WTC11 (cell line): ENCODE results near the gene JCHAIN. TPM values are rescaled to one million over a fixed set of nuclear protein-coding genes. Genes with fewer than 3 reads are reported as not detected.

Source experiments
- ATAC-seq: fragments of 200-7000 bp; cut with Tn5 transposase; 2 replicates; pipeline ENCODE4 v1.10.0; 2021; ENCODE audit warnings: mild to moderate bottlenecking, moderate library complexity
- CTCF ChIA-PET: fragments of 300-600 bp; sonication (Branson Sonifier 250); formaldehyde crosslinking; loops from one replicate; lab custom pipeline; 2021; ENCODE audit warnings: antibody characterized with exemption; lab: Charles Lee
- POLR2A ChIA-PET: fragments of 350-600 bp; sonication (Branson Sonifier 250); formaldehyde crosslinking; loops from one replicate; lab custom pipeline; 2021; ENCODE audit warnings: antibody characterized with exemption; lab: Charles Lee
- DNase-seq: peaks from one replicate; pipeline ENCODE4 v3.0.0; 2021; ENCODE audit warnings: low spot score
- H3K27ac Mint-ChIP-seq: 2 replicates; pipeline ENCODE4 v1.8.0; 2021; ENCODE audit warnings: mixed read lengths
- H3K27me3 Mint-ChIP-seq: 2 replicates; pipeline ENCODE4 v1.8.0; 2021; ENCODE audit warnings: low read depth, mild to moderate bottlenecking, moderate library complexity, mixed read lengths
- H3K36me3 Mint-ChIP-seq: 2 replicates; pipeline ENCODE4 v1.8.0; 2021; ENCODE audit warnings: mixed read lengths
- H3K4me1 Mint-ChIP-seq: 2 replicates; pipeline ENCODE4 v1.8.0; 2022; ENCODE audit warnings: mixed read lengths
- H3K4me3 Mint-ChIP-seq: 2 replicates; pipeline ENCODE4 v1.8.0; 2021; ENCODE audit warnings: mild to moderate bottlenecking, moderate library complexity, mixed read lengths
- H3K9me3 Mint-ChIP-seq: 2 replicates; pipeline ENCODE4 v1.8.0; 2021; ENCODE audit warnings: mixed read lengths
- ARID4B ChIP-seq: sonication (generic); formaldehyde crosslinking; IDR thresholded peaks from 2 replicates; pipeline ENCODE4 v1.8.0; 2023; ENCODE audit warnings: missing genetic modification reagents, mild to moderate bottlenecking, borderline replicate concordance
- CREM ChIP-seq: sonication (generic); formaldehyde crosslinking; IDR thresholded peaks from 2 replicates; pipeline ENCODE4 v1.8.1; 2022; ENCODE audit warnings: mild to moderate bottlenecking, missing genetic modification reagents, moderate library complexity
- ESRRA ChIP-seq: sonication (generic); formaldehyde crosslinking; IDR thresholded peaks from 2 replicates; pipeline ENCODE4 v1.8.1; 2022; ENCODE audit warnings: mild to moderate bottlenecking, missing genetic modification reagents, borderline replicate concordance
- GABPB1 ChIP-seq: sonication (generic); formaldehyde crosslinking; IDR thresholded peaks from 2 replicates; pipeline ENCODE4 v1.8.1; 2023; ENCODE audit warnings: mild to moderate bottlenecking, missing genetic modification reagents
- GRHL2 ChIP-seq: fragments of 250-450 bp; sonication (Bioruptor Pico); IDR thresholded peaks from 2 replicates; pipeline ENCODE4 v1.8.0; 2022; ENCODE audit warnings: mild to moderate bottlenecking, moderate library complexity; ENCODE audit not compliant: insufficient replicate concordance, severe bottlenecking
- KAT7 ChIP-seq: sonication (generic); formaldehyde crosslinking; IDR thresholded peaks from 2 replicates; pipeline ENCODE4 v1.8.1; 2023; ENCODE audit warnings: missing genetic modification reagents, mild to moderate bottlenecking, borderline replicate concordance
- MLX ChIP-seq: sonication (generic); formaldehyde crosslinking; IDR thresholded peaks from 2 replicates; pipeline ENCODE4 v1.8.1; 2023; ENCODE audit warnings: mild to moderate bottlenecking, missing genetic modification reagents, moderate library complexity
- RORB ChIP-seq: fragments of 250-450 bp; sonication (Bioruptor Pico); IDR thresholded peaks from 2 replicates; pipeline ENCODE4 v1.9.0; 2021; ENCODE audit warnings: mild to moderate bottlenecking
- SMAD4 ChIP-seq: sonication (generic); formaldehyde crosslinking; IDR thresholded peaks from 2 replicates; pipeline ENCODE4 v1.8.0; 2022; ENCODE audit warnings: mild to moderate bottlenecking, missing genetic modification reagents
- SP1 ChIP-seq: sonication (generic); formaldehyde crosslinking; conservative IDR thresholded peaks from 2 replicates; pipeline ENCODE4 v1.8.1; 2022; ENCODE audit warnings: missing genetic modification reagents
- TCF7 ChIP-seq: sonication (generic); formaldehyde crosslinking; IDR thresholded peaks from 2 replicates; pipeline ENCODE4 v1.8.0; 2022; ENCODE audit warnings: mild to moderate bottlenecking, low read depth, missing genetic modification reagents, moderate library complexity
- TEAD1 ChIP-seq: sonication (generic); formaldehyde crosslinking; IDR thresholded peaks from 2 replicates; pipeline ENCODE4 v1.8.0; 2022; ENCODE audit warnings: mild to moderate bottlenecking, missing genetic modification reagents
- ZBTB21 ChIP-seq: sonication (generic); formaldehyde crosslinking; IDR thresholded peaks from 2 replicates; pipeline ENCODE4 v1.8.1; 2023; ENCODE audit warnings: mild to moderate bottlenecking, missing genetic modification reagents, borderline replicate concordance
- ZMAT4 ChIP-seq: fragments of 250-450 bp; sonication (Bioruptor Pico); IDR thresholded peaks from 2 replicates; pipeline ENCODE4 v1.9.0; 2021; ENCODE audit warnings: mild to moderate bottlenecking
- ZNF263 ChIP-seq: sonication (generic); formaldehyde crosslinking; IDR thresholded peaks from 2 replicates; pipeline ENCODE4 v1.8.1; 2022; ENCODE audit warnings: low read depth, mild to moderate bottlenecking, moderate library complexity, missing genetic modification reagents
- ZNF425 ChIP-seq: fragments of 250-450 bp; sonication (Bioruptor Pico); conservative IDR thresholded peaks from 2 replicates; pipeline ENCODE4 v1.9.0; 2021; ENCODE audit warnings: mild to moderate bottlenecking
- ZSCAN18 ChIP-seq: fragments of 250-450 bp; sonication (Bioruptor Pico); IDR thresholded peaks from 2 replicates; pipeline ENCODE4 v2.1.2; 2022; ENCODE audit warnings: mild to moderate bottlenecking, moderate library complexity
- total RNA-seq: library from RNA; stranded (reverse); gene quantifications from 3 replicates; pipeline ENCODE4 v1.2.3, GENCODE V29; 2021
- TF ChIP-seq, protein P1 (sequence below): sonication (generic); formaldehyde crosslinking; IDR thresholded peaks from 2 replicates; pipeline ENCODE4 v1.8.1; 2022; ENCODE audit warnings: low read depth, mild to moderate bottlenecking, moderate library complexity, missing genetic modification reagents, borderline replicate concordance

JCHAIN gene
- total RNA-seq, 1 experiment from 2014 or later = 0.68 TPM

- H3K4me3 Mint-ChIP-seq = no peak overlapping the region
Measured at GRCh38 chr4:70671091-70671490, 4.8 kb upstream of the JCHAIN start.

DNA sequence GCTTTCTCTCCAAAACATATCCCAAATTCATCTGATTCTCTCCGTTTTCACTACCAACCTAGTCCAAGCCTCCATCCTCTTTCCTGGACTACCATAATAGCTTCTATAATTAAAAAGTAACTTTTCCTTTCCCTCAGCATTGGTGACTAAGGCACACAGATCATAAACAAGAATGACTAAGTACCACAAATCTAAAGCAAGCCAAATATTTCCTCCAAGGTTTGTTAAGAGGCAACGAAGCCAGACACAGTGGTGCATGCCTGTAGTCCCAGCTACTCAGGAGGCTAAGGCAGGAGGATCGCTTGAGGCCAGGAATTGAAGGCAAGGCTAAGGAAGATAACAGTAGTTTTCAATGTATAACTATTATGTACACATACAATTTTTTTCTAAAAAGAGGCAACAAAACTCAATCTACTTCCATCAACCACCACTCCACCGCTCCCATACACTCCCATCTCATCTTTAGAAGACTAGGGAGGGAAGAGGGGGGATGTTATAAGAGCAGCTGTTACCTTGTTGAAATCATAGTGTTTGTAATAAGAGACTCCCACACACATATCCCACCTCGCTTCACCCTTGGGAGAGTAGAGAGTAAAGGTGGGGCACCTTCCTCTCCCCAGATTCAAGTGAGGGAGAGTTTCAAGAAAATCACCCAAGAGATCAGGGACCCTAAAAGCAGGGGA, 4.2 kb upstream of the JCHAIN start:
- Mint-ChIP-seq H3K4me3 (no peak overlapping the region), H3K9me3 (no peaks in the 10 kb centered on the region), H3K36me3 (no peaks in the 10 kb centered on the region), H3K27ac (no peak overlapping the region), H3K4me1 (no peaks in the 10 kb centered on the region), H3K27me3 (peaks cover 2% of the 10 kb centered on the region; the same call in 1 of the 2 replicates)
- POLR2A ChIA-PET = no interaction called here
- CTCF ChIA-PET = no interaction called here
- DNase-seq (no peak), ATAC-seq (no peak)
- no peak for TF ChIP-seq GRHL2 (CRISPR knock-in tag)
- TF ChIP-seq RORB (CRISPR knock-in tag) = no peak
- TF ChIP-seq ZBTB21 (CRISPR knock-in tag) = no peak
- TF ChIP-seq ESRRA = no peak
- no peak for TF ChIP-seq CREM (CRISPR knock-in tag)
- TF ChIP-seq, protein P1, sequence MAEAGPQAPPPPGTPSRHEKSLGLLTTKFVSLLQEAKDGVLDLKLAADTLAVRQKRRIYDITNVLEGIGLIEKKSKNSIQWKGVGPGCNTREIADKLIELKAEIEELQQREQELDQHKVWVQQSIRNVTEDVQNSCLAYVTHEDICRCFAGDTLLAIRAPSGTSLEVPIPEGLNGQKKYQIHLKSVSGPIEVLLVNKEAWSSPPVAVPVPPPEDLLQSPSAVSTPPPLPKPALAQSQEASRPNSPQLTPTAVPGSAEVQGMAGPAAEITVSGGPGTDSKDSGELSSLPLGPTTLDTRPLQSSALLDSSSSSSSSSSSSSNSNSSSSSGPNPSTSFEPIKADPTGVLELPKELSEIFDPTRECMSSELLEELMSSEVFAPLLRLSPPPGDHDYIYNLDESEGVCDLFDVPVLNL (CRISPR knock-in tag) = no peak
- TF ChIP-seq ZMAT4 (CRISPR knock-in tag) = no peak
- TF ChIP-seq GABPB1 (CRISPR knock-in tag) = no peak
- no peak for TF ChIP-seq ZSCAN18 (CRISPR knock-in tag)
- TF ChIP-seq TCF7 (CRISPR knock-in tag) = no peak

More at GRCh38 chr4:70671091-70671490, 4.8 kb upstream of the JCHAIN start:
- no peaks in the 10 kb centered on the region for H3K36me3 Mint-ChIP-seq
- ChIA-PET POLR2A (no interaction called here), CTCF (interaction anchor here (0.6 kb wide), 1 partner anchor 12 kb away, joined by 5 read pairs; no protein-coding TSS in a partner anchor)
- no peaks in the 10 kb centered on the region for H3K9me3 Mint-ChIP-seq
- TF ChIP-seq GRHL2 (CRISPR knock-in tag) (no peak), ARID4B (CRISPR knock-in tag) (no peak), TEAD1 (CRISPR knock-in tag) (no peak), MLX (CRISPR knock-in tag) (no peak), ZNF263 (CRISPR knock-in tag) (no peak), ZNF425 (no peak), KAT7 (no peak), SMAD4 (CRISPR knock-in tag) (no peak), SP1 (no peak)
- H3K27ac Mint-ChIP-seq = no peak overlapping the region
- no peaks in the 10 kb centered on the region for H3K4me1 Mint-ChIP-seq
- DNase-seq = no peak
- no peak for ATAC-seq
- peaks cover 2% of the 10 kb centered on the region; the same call in 1 of the 2 replicates for H3K27me3 Mint-ChIP-seq
